PFSK-1 (cell line): ENCODE results near the gene SIGMAR1.

Experiments used
- SIN3A ChIP-seq: IDR thresholded peaks from 2 replicates; pipeline ENCODE4 v1.6.1; 2012; ENCODE audit warnings: mild to moderate bottlenecking, low read length, moderate library complexity, borderline replicate concordance; ENCODE audit not compliant: insufficient read depth
- TAF1 ChIP-seq: IDR thresholded peaks from 2 replicates; pipeline ENCODE4 v1.6.1; 2012; ENCODE audit warnings: low read length, control low read depth, borderline replicate concordance; ENCODE audit not compliant: insufficient read depth

GRCh38 chr9:34635556-34635955, 2.0 kb downstream of the SIGMAR1 start:
- TF ChIP-seq SIN3A, result no peak
- TF ChIP-seq TAF1, result no peak
